Upper lobe of left lung (tissue), 6 donors: ENCODE measurements around the gene OR8S1. TPM values are rescaled to one million over a fixed set of nuclear protein-coding genes. Genes with fewer than 3 reads are reported as not detected.

ENCODE experiments used
- ATAC-seq, 2 donors: fragments of 200-7000 bp; cut with Tn5 transposase; one replicate each; pipeline ENCODE4 v1.9.1; 2022; ENCODE audit warnings: mild to moderate bottlenecking in 2 of 2, moderate library complexity in 2 of 2; ENCODE audit not compliant: low FRiP score in 2 of 2
- DNase-seq, 2 donors: peaks; one replicate each; pipeline ENCODE4 v3.0.0-alpha.2; 2019 to 2020
- H3K27ac ChIP-seq, 4 donors: fragments of 200-600 bp; sonication (generic); one replicate each; pipeline ENCODE4 v1.5.1; 2016 to 2019
- H3K27me3 ChIP-seq, 4 donors: fragments of 200-600 bp; sonication (generic); one replicate each; pipeline ENCODE4 v1.5.1; 2017 to 2019
- H3K36me3 ChIP-seq, 4 donors: fragments of 200-600 bp; sonication (generic); one replicate each; pipeline ENCODE4 v1.5.1; 2016 to 2019
- H3K4me1 ChIP-seq, 4 donors: fragments of 200-600 bp; sonication (generic); one replicate each; pipeline ENCODE4 v1.5.1; 2018 to 2019
- H3K4me3 ChIP-seq, 4 donors: fragments of 200-600 bp; sonication (generic); one replicate each; pipeline ENCODE4 v1.5.1; 2017 to 2019; ENCODE audit warnings: mild to moderate bottlenecking in 2 of 4, moderate library complexity in 1 of 4
- H3K9me3 ChIP-seq, 4 donors: fragments of 200-600 bp; sonication (generic); one replicate each; pipeline ENCODE4 v1.5.1; 2018 to 2019
- CTCF ChIP-seq, 6 experiments: fragments of 450-650 bp in 4 of 6; fragments of 200-600 bp in 2 of 6; sonication (generic) in 2 of 6; IDR thresholded peaks; one replicate each; pipeline ENCODE4 v1.5.1; 2016 to 2019; ENCODE audit warnings: antibody characterized with exemption in 6 of 6
- EP300 ChIP-seq, 4 donors: sonication (generic); formaldehyde crosslinking; IDR thresholded peaks; one replicate each; pipeline ENCODE4 v1.5.1; 2017; ENCODE audit warnings: antibody characterized with exemption in 4 of 4, control low read depth in 2 of 4
- POLR2A ChIP-seq, 4 donors: fragments of 450-650 bp; IDR thresholded peaks; one replicate each; pipeline ENCODE4 v1.5.1; 2016 to 2017; ENCODE audit warnings: antibody characterized with exemption in 4 of 4, mild to moderate bottlenecking in 2 of 4
- POLR2AphosphoS5 ChIP-seq, 2 donors: sonication (generic); formaldehyde crosslinking; IDR thresholded peaks; one replicate each; pipeline ENCODE4 v1.5.1; 2017; ENCODE audit warnings: antibody characterized with exemption in 2 of 2
- WGBS, 2 donors: methylation state at CpG; one replicate each; pipeline ENCODE4 v1.1.5; 2017 to 2018; 5-methylcytosine and 5-hydroxymethylcytosine counted together
- total RNA-seq, 6 donors: library from RNA; depleted of rRNA in 4 of 6; stranded (reverse); fragments of >200 nt in 4 of 6; gene quantifications; one replicate each; pipeline versions ENCODE4 v1.1.0 to v1.2.1, GENCODE V29; 2016 to 2021
- donor health status: DM: no; HTN: no; CAD: no; lungs with moderate emphysema.
- donor health status: DM: no; HTN: yes; CAD: no; lungs with severe emphysema.

The OR8S1 gene
- not detected for total RNA-seq

- no peak for DNase-seq
These were observed at the start of gene OR8S1 for GRCh38 chr12:48525332-48525731. Gene OR8S1, plus strand, starts transcription at chr12:48525632. Its CDS starts 0 bp downstream, at chr12:48525632.

GRCh38 chr12:48482198-48482597, 43.2 kb upstream of the OR8S1 start, which contains the start of gene C12orf54:
Gene C12orf54, plus strand, starts transcription at chr12:48482498. Its CDS starts 799 bp downstream, at chr12:48483297.
- ATAC-seq (no peak), DNase-seq (no peak)
- Histone ChIP-seq H3K4me1 (no peaks in the 10 kb centered on the region), H3K4me3 (no peak within 1 kb of the TSS), H3K9me3 (no peaks in the 10 kb centered on the region), H3K36me3 (no peaks in the 10 kb centered on the region), H3K27ac (no peak within 1 kb of the TSS), H3K27me3 (no peaks in the 10 kb centered on the region)
- TF ChIP-seq POLR2A (IDR thresholded peaks at IDR 0.05) (no peak), POLR2AphosphoS5 (IDR thresholded peaks at IDR 0.05) (no peak), CTCF (IDR thresholded peaks at IDR 0.05) (no peak)
- 89 to 93% methylated on average over 2 of the region's 2 CpGs for WGBS, 2 donors

More at GRCh38 chr12:48525332-48525731, at the start of gene OR8S1:
- no peaks in the 10 kb centered on the region for H3K36me3 ChIP-seq
- no peaks in the 10 kb centered on the region for H3K4me1 ChIP-seq
- H3K27me3 ChIP-seq = no peaks in the 10 kb centered on the region
- TF ChIP-seq EP300 (IDR thresholded peaks at IDR 0.05) (no peak), POLR2A (IDR thresholded peaks at IDR 0.05) (no peak), CTCF (IDR thresholded peaks at IDR 0.05) (no peak), POLR2AphosphoS5 (IDR thresholded peaks at IDR 0.05) (no peak)
- H3K27ac ChIP-seq = no peak within 1 kb of the TSS
- ATAC-seq = no peak
- H3K9me3 ChIP-seq = no peaks in the 10 kb centered on the region
- no peak within 1 kb of the TSS for H3K4me3 ChIP-seq
- 93 to 94% methylated on average over 5 of the region's 5 CpGs for WGBS, 2 donors

GRCh38 chr12:48482930-48483329, 42.5 kb upstream of the OR8S1 start:
- DNase-seq = no peak

GRCh38 chr12:48486261-48486660, 39.2 kb upstream of the OR8S1 start:
- Histone ChIP-seq H3K36me3 (no peaks in the 10 kb centered on the region), H3K27me3 (no peaks in the 10 kb centered on the region), H3K4me3 (no peak overlapping the region), H3K9me3 (no peaks in the 10 kb centered on the region), H3K27ac (no peak overlapping the region), H3K4me1 (no peaks in the 10 kb centered on the region)
- DNase-seq = no peak
- no peak for ATAC-seq
- WGBS, 2 donors = 59 to 96% methylated on average over 2 of the region's 2 CpGs
- TF ChIP-seq CTCF (IDR thresholded peaks at IDR 0.05) (no peak), POLR2A (IDR thresholded peaks at IDR 0.05) (no peak), POLR2AphosphoS5 (IDR thresholded peaks at IDR 0.05) (no peak), EP300 (IDR thresholded peaks at IDR 0.05) (no peak)

More at GRCh38 chr12:48482930-48483329, 42.5 kb upstream of the OR8S1 start:
- Histone ChIP-seq H3K27me3 (no peaks in the 10 kb centered on the region), H3K4me3 (no peak overlapping the region), H3K9me3 (no peaks in the 10 kb centered on the region), H3K36me3 (no peaks in the 10 kb centered on the region), H3K4me1 (no peaks in the 10 kb centered on the region), H3K27ac (no peak overlapping the region)
- TF ChIP-seq CTCF (IDR thresholded peaks at IDR 0.05) (no peak), POLR2AphosphoS5 (IDR thresholded peaks at IDR 0.05) (no peak), POLR2A (IDR thresholded peaks at IDR 0.05) (no peak), EP300 (IDR thresholded peaks at IDR 0.05) (no peak)
- ATAC-seq = no peak
- 76 to 78% methylated on average over 3 of the region's 3 CpGs for WGBS, 2 donors

GRCh38 chr12:48486679-48487078, 38.8 kb upstream of the OR8S1 start:
- TF ChIP-seq EP300 (IDR thresholded peaks at IDR 0.05) (no peak), POLR2AphosphoS5 (IDR thresholded peaks at IDR 0.05) (no peak), POLR2A (IDR thresholded peaks at IDR 0.05) (no peak), CTCF (IDR thresholded peaks at IDR 0.05) (no peak)
- Histone ChIP-seq H3K4me1 (no peaks in the 10 kb centered on the region), H3K36me3 (no peaks in the 10 kb centered on the region), H3K9me3 (no peaks in the 10 kb centered on the region), H3K27ac (no peak overlapping the region), H3K4me3 (no peak overlapping the region), H3K27me3 (no peaks in the 10 kb centered on the region)
- DNase-seq (no peak), ATAC-seq (no peak)
- 62 to 70% methylated on average over 5 of the region's 5 CpGs for WGBS, 2 donors
